K562 (cell line): ENCODE results near the gene BTF3L4. TPM values are rescaled to one million over a fixed set of nuclear protein-coding genes. Genes with fewer than 3 reads are reported as not detected.

Experiments used
- ATF7 ChIP-seq: fragments of 450-650 bp; IDR thresholded peaks from 2 replicates; pipeline ENCODE4 v1.7.1; 2014; ENCODE audit warnings: mild to moderate bottlenecking, moderate library complexity
- EHMT2 ChIP-seq: fragments of 450-650 bp; IDR thresholded peaks from 2 replicates; pipeline ENCODE4 v1.6.1; 2018; ENCODE audit warnings: antibody characterized with exemption
- FOXK1 ChIP-seq: sonication (generic); formaldehyde crosslinking; IDR thresholded peaks from 2 replicates; pipeline ENCODE4 v1.8.0; 2022; ENCODE audit warnings: missing genetic modification reagents, mild to moderate bottlenecking, borderline replicate concordance
- MTF1 ChIP-seq: fragments of 250-450 bp; sonication (Bioruptor Pico); IDR thresholded peaks from 2 replicates; pipeline ENCODE4 v1.9.0; 2021; ENCODE audit warnings: moderate library complexity, mild to moderate bottlenecking, inconsistent platforms, borderline replicate concordance
- POLR2AphosphoS2 ChIP-seq: IDR thresholded peaks from 2 replicates; pipeline ENCODE4 v1.6.1; 2012; ENCODE audit warnings: low read length, improper control_type of control experiment
- RAD51 ChIP-seq: fragments of 450-650 bp; IDR thresholded peaks from 2 replicates; pipeline ENCODE4 v1.7.1; 2016; ENCODE audit warnings: low read depth, mild to moderate bottlenecking, borderline replicate concordance
- TBL1XR1 ChIP-seq, 2 experiments: IDR thresholded peaks; 2 replicates each; pipeline ENCODE4 v1.6.1; 2012; ENCODE audit warnings: improper control_type of control experiment in 2 of 2, low read length in 2 of 2, mild to moderate bottlenecking in 1 of 2
- ZNF217 ChIP-seq: sonication (generic); formaldehyde crosslinking; IDR thresholded peaks from 2 replicates; pipeline ENCODE4 v1.8.0; 2022; ENCODE audit warnings: mild to moderate bottlenecking, missing genetic modification reagents
- ZNF311 ChIP-seq: fragments of 250-450 bp; sonication (Bioruptor Pico); IDR thresholded peaks from 2 replicates; pipeline ENCODE4 v1.4.0; 2020; ENCODE audit warnings: mild to moderate bottlenecking, moderate library complexity
- ZNF431 ChIP-seq: sonication (generic); formaldehyde crosslinking; IDR thresholded peaks from 2 replicates; pipeline ENCODE4 v1.8.0; 2022; ENCODE audit warnings: mild to moderate bottlenecking, missing genetic modification reagents
- ZNF57 ChIP-seq: fragments of 450-650 bp; formaldehyde crosslinking; IDR thresholded peaks from 2 replicates; pipeline ENCODE4 v1.4.0; 2020; ENCODE audit warnings: mild to moderate bottlenecking, moderate library complexity
- polyA plus RNA-seq, 8 experiments: library from polyadenylated mRNA; depleted of rRNA in 4 of 8; stranded (reverse) in 5 of 8; unstranded in 3 of 8; fragments of >200 nt; fragmentation: Nextera tagmentation in 2 of 8; fragmentation: Illumina TruSeq in 1 of 8; extraction: Ambion mirVana in 2 of 8; extraction: Trizol in 1 of 8; gene quantifications; 2 replicates each; pipeline versions ENCODE4 v1.2.1 to v1.2.3, GENCODE V29; 2011 to 2014; ENCODE audit warnings: inconsistent platforms in 1 of 8, missing spikeins in 1 of 8
- total RNA-seq, 7 experiments: library from RNA; depleted of rRNA in 6 of 7; stranded (reverse); fragments of >200 nt in 6 of 7; fragmentation: Illumina TruSeq in 2 of 7; extraction: Trizol in 2 of 7; gene quantifications; 2 replicates each; pipeline versions ENCODE4 v1.2.1 to v1.2.3, GENCODE V29; 2011 to 2021; ENCODE audit warnings: low replicate concordance in 1 of 7
- TF ChIP-seq, protein P1 (sequence below), 2 experiments: fragments of 450-650 bp in 1 of 2; sonication (generic) in 1 of 2; formaldehyde crosslinking in 1 of 2; IDR thresholded peaks in 1 of 2; conservative IDR thresholded peaks in 1 of 2; 2 replicates each; pipeline versions ENCODE4 v1.6.1 to v1.8.1; 2016 to 2023; ENCODE audit warnings: mild to moderate bottlenecking in 2 of 2, moderate library complexity in 2 of 2, inconsistent platforms in 1 of 2, missing genetic modification reagents in 1 of 2
- TF ChIP-seq, protein P2 (sequence below): fragments of 450-650 bp; IDR thresholded peaks from 2 replicates; pipeline ENCODE4 v1.7.1; 2018; ENCODE audit warnings: mild to moderate bottlenecking, low read depth; ENCODE audit not compliant: partially characterized antibody
- TF ChIP-seq, protein P3 (sequence below): fragments of 200-800 bp; sonication (Bioruptor generic); IDR thresholded peaks from 2 replicates; pipeline ENCODE4 v1.6.1; 2016; ENCODE audit warnings: missing genetic modification characterization, missing compliant biosample characterization

The BTF3L4 gene
- total and polyA plus RNA-seq, 9 of the 15 experiments (the other 6 are each of a cell fraction or from before 2014, with no cell fraction given), result 40.1 to 106 (median 88.8) TPM

DNA sequence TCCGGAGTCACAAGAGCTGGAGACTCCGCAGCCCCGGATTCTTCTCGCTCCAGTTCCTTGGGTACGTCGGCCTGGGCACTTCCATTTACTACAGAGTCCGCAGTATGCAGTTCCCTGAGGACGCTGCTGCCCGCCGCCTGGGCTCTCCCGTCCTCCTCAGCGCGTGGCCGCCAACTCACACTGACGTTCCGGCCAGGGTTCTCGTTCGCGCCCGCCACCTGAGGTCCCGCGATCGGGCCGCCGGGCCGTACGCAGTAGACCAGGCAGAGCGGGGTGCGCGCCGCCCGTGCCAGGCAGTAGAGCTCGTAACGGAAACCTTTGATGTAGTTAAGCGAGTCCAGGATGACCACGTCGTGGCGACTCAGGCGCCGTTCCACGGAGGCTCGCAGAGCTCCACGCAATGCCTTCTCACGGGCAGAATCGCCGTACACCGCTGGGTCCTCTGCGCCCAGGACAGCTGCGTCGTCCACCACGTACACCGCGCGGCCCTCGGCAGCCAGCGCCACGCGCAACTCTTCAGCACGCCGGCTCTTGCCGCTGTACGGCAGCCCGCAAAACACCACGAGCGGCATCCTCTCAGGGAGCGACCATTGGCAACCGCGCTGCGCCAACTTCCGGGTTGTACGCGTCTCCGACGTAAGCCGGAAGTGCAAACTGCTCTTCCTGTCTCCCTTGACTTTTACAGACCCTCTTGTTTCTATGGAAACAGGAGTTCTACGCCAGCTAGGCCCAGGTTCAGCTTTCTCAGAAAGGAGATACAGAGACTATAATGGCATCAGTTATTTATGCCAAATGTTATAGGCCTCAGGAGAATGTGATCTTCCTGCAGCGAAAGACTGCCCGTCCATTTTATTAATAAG, 22.7 kb upstream of the BTF3L4 start, which contains the start of gene KTI12 (continued):
- TF ChIP-seq ZNF311 (no peak), ZNF57 (no peak), EHMT2 (no peak), ATF7 (peak; percentile 72), TBL1XR1 (IDR thresholded peaks at IDR 0.05; ENCODE audit: low read length in 2 of 2) (0 out of 4 replicates have a peak, but pooled peaks of 1 of the 2 experiments have one; percentile 47), ZNF217 (0 out of 2 replicates have a peak, but pooled peaks have one; percentile 36), ZNF431 (CRISPR knock-in tag) (0 out of 2 replicates have a peak, but pooled peaks have one; percentile 49), RAD51 (no peak), POLR2AphosphoS2 (peak; percentile 97), MTF1 (CRISPR knock-in tag) (no peak), FOXK1 (CRISPR knock-in tag) (peak; percentile 81)
- TF ChIP-seq, protein P1, sequence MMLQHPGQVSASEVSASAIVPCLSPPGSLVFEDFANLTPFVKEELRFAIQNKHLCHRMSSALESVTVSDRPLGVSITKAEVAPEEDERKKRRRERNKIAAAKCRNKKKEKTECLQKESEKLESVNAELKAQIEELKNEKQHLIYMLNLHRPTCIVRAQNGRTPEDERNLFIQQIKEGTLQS (IDR thresholded peaks at IDR 0.05), result no peak
- TF ChIP-seq, protein P1 (CRISPR knock-in tag; conservative IDR thresholded peaks at IDR 0.05), result peak; percentile 12
- TF ChIP-seq, protein P2, sequence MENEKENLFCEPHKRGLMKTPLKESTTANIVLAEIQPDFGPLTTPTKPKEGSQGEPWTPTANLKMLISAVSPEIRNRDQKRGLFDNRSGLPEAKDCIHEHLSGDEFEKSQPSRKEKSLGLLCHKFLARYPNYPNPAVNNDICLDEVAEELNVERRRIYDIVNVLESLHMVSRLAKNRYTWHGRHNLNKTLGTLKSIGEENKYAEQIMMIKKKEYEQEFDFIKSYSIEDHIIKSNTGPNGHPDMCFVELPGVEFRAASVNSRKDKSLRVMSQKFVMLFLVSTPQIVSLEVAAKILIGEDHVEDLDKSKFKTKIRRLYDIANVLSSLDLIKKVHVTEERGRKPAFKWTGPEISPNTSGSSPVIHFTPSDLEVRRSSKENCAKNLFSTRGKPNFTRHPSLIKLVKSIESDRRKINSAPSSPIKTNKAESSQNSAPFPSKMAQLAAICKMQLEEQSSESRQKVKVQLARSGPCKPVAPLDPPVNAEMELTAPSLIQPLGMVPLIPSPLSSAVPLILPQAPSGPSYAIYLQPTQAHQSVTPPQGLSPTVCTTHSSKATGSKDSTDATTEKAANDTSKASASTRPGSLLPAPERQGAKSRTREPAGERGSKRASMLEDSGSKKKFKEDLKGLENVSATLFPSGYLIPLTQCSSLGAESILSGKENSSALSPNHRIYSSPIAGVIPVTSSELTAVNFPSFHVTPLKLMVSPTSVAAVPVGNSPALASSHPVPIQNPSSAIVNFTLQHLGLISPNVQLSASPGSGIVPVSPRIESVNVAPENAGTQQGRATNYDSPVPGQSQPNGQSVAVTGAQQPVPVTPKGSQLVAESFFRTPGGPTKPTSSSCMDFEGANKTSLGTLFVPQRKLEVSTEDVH, result peak; percentile 98
- TF ChIP-seq, protein P3, sequence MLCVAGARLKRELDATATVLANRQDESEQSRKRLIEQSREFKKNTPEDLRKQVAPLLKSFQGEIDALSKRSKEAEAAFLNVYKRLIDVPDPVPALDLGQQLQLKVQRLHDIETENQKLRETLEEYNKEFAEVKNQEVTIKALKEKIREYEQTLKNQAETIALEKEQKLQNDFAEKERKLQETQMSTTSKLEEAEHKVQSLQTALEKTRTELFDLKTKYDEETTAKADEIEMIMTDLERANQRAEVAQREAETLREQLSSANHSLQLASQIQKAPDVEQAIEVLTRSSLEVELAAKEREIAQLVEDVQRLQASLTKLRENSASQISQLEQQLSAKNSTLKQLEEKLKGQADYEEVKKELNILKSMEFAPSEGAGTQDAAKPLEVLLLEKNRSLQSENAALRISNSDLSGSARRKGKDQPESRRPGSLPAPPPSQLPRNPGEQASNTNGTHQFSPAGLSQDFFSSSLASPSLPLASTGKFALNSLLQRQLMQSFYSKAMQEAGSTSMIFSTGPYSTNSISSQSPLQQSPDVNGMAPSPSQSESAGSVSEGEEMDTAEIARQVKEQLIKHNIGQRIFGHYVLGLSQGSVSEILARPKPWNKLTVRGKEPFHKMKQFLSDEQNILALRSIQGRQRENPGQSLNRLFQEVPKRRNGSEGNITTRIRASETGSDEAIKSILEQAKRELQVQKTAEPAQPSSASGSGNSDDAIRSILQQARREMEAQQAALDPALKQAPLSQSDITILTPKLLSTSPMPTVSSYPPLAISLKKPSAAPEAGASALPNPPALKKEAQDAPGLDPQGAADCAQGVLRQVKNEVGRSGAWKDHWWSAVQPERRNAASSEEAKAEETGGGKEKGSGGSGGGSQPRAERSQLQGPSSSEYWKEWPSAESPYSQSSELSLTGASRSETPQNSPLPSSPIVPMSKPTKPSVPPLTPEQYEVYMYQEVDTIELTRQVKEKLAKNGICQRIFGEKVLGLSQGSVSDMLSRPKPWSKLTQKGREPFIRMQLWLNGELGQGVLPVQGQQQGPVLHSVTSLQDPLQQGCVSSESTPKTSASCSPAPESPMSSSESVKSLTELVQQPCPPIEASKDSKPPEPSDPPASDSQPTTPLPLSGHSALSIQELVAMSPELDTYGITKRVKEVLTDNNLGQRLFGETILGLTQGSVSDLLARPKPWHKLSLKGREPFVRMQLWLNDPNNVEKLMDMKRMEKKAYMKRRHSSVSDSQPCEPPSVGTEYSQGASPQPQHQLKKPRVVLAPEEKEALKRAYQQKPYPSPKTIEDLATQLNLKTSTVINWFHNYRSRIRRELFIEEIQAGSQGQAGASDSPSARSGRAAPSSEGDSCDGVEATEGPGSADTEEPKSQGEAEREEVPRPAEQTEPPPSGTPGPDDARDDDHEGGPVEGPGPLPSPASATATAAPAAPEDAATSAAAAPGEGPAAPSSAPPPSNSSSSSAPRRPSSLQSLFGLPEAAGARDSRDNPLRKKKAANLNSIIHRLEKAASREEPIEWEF, result no peak
